Retinal pigment epithelial cell (primary cell): ENCODE data around the gene DAO.
"Not testable (repeated sequence)": the region's sequence is repeated elsewhere in the genome, so short reads cannot be mapped to it uniquely, and the experiment has no call there.

Experiments
- DNase-seq: peaks from one replicate; pipeline ENCODE4 v3.0.0-alpha.2; 2010; ENCODE audit warnings: low read depth
- H3K4me3 ChIP-seq: 2 replicates; pipeline ENCODE4 v1.5.1; 2011; ENCODE audit warnings: mild to moderate bottlenecking, low read length, control low read depth, moderate library complexity
- CTCF ChIP-seq: conservative IDR thresholded peaks from 2 replicates; pipeline ENCODE4 v1.5.1; 2011; ENCODE audit warnings: low read depth, low read length, control low read depth, inconsistent platforms

The DAO gene

DNA sequence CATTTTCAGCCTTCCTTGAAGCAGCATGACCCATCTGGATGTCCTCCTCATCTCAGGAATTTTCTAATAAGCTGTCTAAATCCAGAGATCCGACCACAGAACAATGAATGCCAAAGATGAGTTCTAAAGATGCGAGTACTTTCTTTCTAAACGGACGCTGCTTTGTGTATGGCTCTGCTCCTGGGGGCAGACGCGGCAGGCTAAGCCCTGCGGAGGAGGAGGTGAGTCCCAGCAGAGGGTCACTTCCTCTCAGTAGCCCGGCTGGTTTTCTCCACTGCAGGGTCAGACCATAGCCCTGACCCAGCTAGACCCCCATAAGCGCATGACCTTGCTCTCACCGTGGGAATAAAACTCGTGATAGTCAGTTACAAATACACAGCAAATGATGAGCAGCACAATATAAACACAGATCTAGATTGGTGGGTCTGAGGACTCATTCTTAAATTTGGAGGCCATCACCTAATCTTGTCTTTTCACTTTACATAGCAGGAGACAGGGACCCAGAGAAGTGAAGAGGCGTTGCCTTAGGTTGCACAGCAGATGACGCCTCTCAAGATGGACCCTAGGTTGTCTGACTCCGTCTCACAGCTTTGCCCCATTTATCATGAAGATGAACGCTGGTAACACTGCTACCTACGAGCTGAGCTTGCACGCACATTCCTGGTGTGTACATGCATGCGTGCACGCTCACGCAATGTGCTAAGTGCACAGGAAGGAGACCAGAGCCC is 39.1 kb upstream of the DAO start:
- TF ChIP-seq CTCF = no peak
- DNase-seq = no peak
- H3K4me3 ChIP-seq = no peak overlapping the region

DNA sequence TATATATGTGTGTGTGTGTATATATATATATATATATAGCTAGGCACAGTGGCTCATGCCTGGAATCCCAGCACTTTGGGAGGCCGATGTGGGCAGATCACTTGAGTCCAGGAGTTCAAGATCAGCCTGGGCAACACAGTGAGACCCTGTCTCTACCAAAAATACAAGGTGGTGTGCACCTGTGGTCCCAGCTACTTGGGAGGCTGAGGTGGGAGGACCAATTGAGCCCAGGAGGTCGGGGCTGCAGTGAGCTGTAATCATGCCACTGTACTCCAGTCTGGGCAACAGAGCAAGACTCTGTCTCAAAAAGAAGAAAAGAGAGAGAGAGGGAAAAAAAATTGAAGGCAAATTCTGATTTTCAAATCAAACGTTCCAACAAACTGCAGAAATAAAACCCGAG is 38.1 kb upstream of the DAO start:
- DNase-seq, H3K4me3 ChIP-seq: not testable (repeated sequence)

DNA sequence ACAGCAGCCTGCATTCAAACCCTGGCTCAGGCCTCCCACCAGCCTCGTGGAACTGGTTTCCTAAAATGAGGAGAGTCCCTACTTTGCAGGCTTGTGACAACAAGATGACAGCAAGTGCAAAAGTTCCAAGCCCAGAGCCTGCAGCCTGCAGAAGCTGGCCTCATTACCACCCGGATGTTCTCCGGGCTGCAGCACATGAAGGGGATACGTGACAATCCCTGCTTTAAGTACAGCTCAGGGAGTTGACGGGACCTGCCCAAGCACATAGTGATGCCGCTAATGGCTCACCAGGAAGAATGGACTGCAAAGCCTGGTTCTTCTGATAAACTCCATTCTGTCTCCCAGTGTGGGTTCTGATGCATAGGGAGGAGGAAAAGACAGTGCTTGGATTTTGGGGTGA is 37.5 kb upstream of the DAO start:
- no peak for TF ChIP-seq CTCF
- no peak overlapping the region for H3K4me3 ChIP-seq
- DNase-seq = no peak

- TF ChIP-seq CTCF = no peak
- DNase-seq = no peak
- no peak overlapping the region for H3K4me3 ChIP-seq
Observed at GRCh38 chr12:108843187-108843586, 36.7 kb upstream of the DAO start.

- TF ChIP-seq CTCF = no peak
Observed at GRCh38 chr12:108845696-108846095, 34.2 kb upstream of the DAO start.

GRCh38 chr12:108846290-108846701 is 33.6 kb upstream of the DAO start:
- no peak overlapping the region for H3K4me3 ChIP-seq
- TF ChIP-seq CTCF = no peak
- no peak for DNase-seq

More at GRCh38 chr12:108845696-108846095, 34.2 kb upstream of the DAO start:
- DNase-seq = no peak
- H3K4me3 ChIP-seq = no peak overlapping the region

- no peak for TF ChIP-seq CTCF
- H3K4me3 ChIP-seq = no peak overlapping the region
- DNase-seq = no peak
Observed at GRCh38 chr12:108847705-108848104, 32.2 kb upstream of the DAO start.
